Measurements from ENCODE around the gene PCDH9.

- TF ChIP-seq FOSL1 (CRISPR knock-in tag; IDR thresholded peaks at IDR 0.05; ENCODE audit: borderline replicate concordance) (no peak), PBX3 (CRISPR knock-in tag; IDR thresholded peaks at IDR 0.05; ENCODE audit: borderline replicate concordance) (no peak)
Observed at GRCh38 chr13:67143544-67144115, 86.5 kb downstream of the PCDH9 start.
